Measurements from ENCODE around the gene PALLD. TPM values are rescaled to one million over a fixed set of nuclear protein-coding genes. Genes with fewer than 3 reads are reported as not detected.
A peak's percentile ranks its signal among the peaks of the same experiment; 100 is the strongest.

The PALLD gene
- total RNA-seq, 1 experiment from 2014 or later: 26.7 TPM

- H3K27ac ChIP-seq (ENCODE audit: low read length): no peak overlapping the region
- DNase-seq (no peak), ATAC-seq (no peak)
- H4K20me1 ChIP-seq (ENCODE audit: low read length): no peaks in the 10 kb centered on the region
- no peaks in the 10 kb centered on the region for H3K27me3 ChIP-seq (ENCODE audit: low read length)
- H3K4me3 ChIP-seq (ENCODE audit: low read length): no peak overlapping the region
- POLR2A ChIA-PET (ENCODE audit: unreplicated experiment): no interaction called here
- H3K9me2 ChIP-seq (replicated peaks; ENCODE audit: low read length): no peaks in the 10 kb centered on the region
- no peak overlapping the region for H3K9ac ChIP-seq (ENCODE audit: low read length)
- H2AFZ ChIP-seq (ENCODE audit: low read length): no peak overlapping the region
- no TSS peak for BruUV-seq (replicated peaks)
- TF ChIP-seq EZH2phosphoT487 (IDR thresholded peaks at IDR 0.05; ENCODE audit: borderline replicate concordance, low read length) (no peak), EZH2 (IDR thresholded peaks at IDR 0.05; ENCODE audit: low read length, unreplicated experiment) (no peak), CTCF (conservative IDR thresholded peaks at IDR 0.05; ENCODE audit: low read depth, low read length) (no peak)
- no peak overlapping the region for H3K4me2 ChIP-seq (ENCODE audit: low read length)
- no peaks in the 10 kb centered on the region for H3K9me3 ChIP-seq (ENCODE audit: low read length)
- H3K4me1 ChIP-seq (ENCODE audit: insufficient read depth, low read length): peaks cover 24% of the 10 kb centered on the region
- H3K36me3 ChIP-seq (ENCODE audit: low read depth, low read length): peaks cover 8% of the 10 kb centered on the region
- H3K79me2 ChIP-seq (ENCODE audit: low read length): no peaks in the 10 kb centered on the region
- CTCF ChIA-PET: no interaction called here
- H3F3A ChIP-seq (ENCODE audit: low read length, unreplicated experiment): no peaks in the 10 kb centered on the region
- intact Hi-C loops (cut with micrococcal nuclease): no loop called here
These were observed 181.0 kb downstream of the PALLD start for GRCh38 chr4:168677879-168678278.

- no peaks in the 10 kb centered on the region for H3K9me3 ChIP-seq (ENCODE audit: low read length)
- H3K36me3 ChIP-seq (ENCODE audit: low read depth, low read length): peaks cover 8% of the 10 kb centered on the region
- H3K4me2 ChIP-seq (ENCODE audit: low read length): peak overlapping the region; percentile 49; the same call in 1 of the 2 replicates
- no peak overlapping the region for H3K9ac ChIP-seq (ENCODE audit: low read length)
- peak overlapping the region; percentile 87 for H3K27ac ChIP-seq (ENCODE audit: low read length)
- CTCF ChIA-PET: no interaction called here
- no peak for DNase-seq
- no peaks in the 10 kb centered on the region for H3F3A ChIP-seq (ENCODE audit: low read length, unreplicated experiment)
- no peaks in the 10 kb centered on the region for H3K27me3 ChIP-seq (ENCODE audit: low read length)
- no peak overlapping the region for H3K4me3 ChIP-seq (ENCODE audit: low read length)
- no peaks in the 10 kb centered on the region for H4K20me1 ChIP-seq (ENCODE audit: low read length)
- H2AFZ ChIP-seq (ENCODE audit: low read length): no peak overlapping the region
- BruUV-seq (replicated peaks): no TSS peak
- intact Hi-C loops (cut with micrococcal nuclease): no loop called here
- no peak for TF ChIP-seq EZH2 (IDR thresholded peaks at IDR 0.05; ENCODE audit: low read length, unreplicated experiment)
- TF ChIP-seq EZH2phosphoT487 (IDR thresholded peaks at IDR 0.05; ENCODE audit: borderline replicate concordance, low read length): no peak
- no peak for TF ChIP-seq CTCF (conservative IDR thresholded peaks at IDR 0.05; ENCODE audit: low read depth, low read length)
- H3K9me2 ChIP-seq (replicated peaks; ENCODE audit: low read length): no peaks in the 10 kb centered on the region
- no peak for ATAC-seq
- H3K79me2 ChIP-seq (ENCODE audit: low read length): no peaks in the 10 kb centered on the region
- POLR2A ChIA-PET (ENCODE audit: unreplicated experiment): no interaction called here
- peaks cover 34% of the 10 kb centered on the region for H3K4me1 ChIP-seq (ENCODE audit: insufficient read depth, low read length)
These were observed 182.0 kb downstream of the PALLD start for GRCh38 chr4:168678751-168679366.

GRCh38 chr4:168679397-168679796 lies 182.5 kb downstream of the PALLD start:
- Histone ChIP-seq H3K4me2 (ENCODE audit: low read length) (peak overlapping the region; percentile 49), H3K79me2 (ENCODE audit: low read length) (no peaks in the 10 kb centered on the region), H3K9me3 (ENCODE audit: low read length) (no peaks in the 10 kb centered on the region), H3K27me3 (ENCODE audit: low read length) (no peaks in the 10 kb centered on the region), H3K27ac (ENCODE audit: low read length) (peak overlapping the region; percentile 87), H3F3A (ENCODE audit: low read length, unreplicated experiment) (no peaks in the 10 kb centered on the region), H3K9me2 (replicated peaks; ENCODE audit: low read length) (no peaks in the 10 kb centered on the region), H3K4me1 (ENCODE audit: insufficient read depth, low read length) (peaks cover 34% of the 10 kb centered on the region), H3K9ac (ENCODE audit: low read length) (no peak overlapping the region; the same call in 1 of the 2 replicates), H3K4me3 (ENCODE audit: low read length) (no peak overlapping the region), H3K36me3 (ENCODE audit: low read depth, low read length) (peaks cover 11% of the 10 kb centered on the region), H2AFZ (ENCODE audit: low read length) (no peak overlapping the region), H4K20me1 (ENCODE audit: low read length) (no peaks in the 10 kb centered on the region)
- POLR2A ChIA-PET (ENCODE audit: unreplicated experiment): no interaction called here
- no TSS peak for BruUV-seq (replicated peaks)
- CTCF ChIA-PET: interaction anchor here (1.0 kb wide), 1 partner anchor 75 kb away, joined by 5 read pairs; no protein-coding TSS in a partner anchor
- TF ChIP-seq EZH2 (IDR thresholded peaks at IDR 0.05; ENCODE audit: low read length, unreplicated experiment) (no peak), CTCF (conservative IDR thresholded peaks at IDR 0.05; ENCODE audit: low read depth, low read length) (no peak), EZH2phosphoT487 (IDR thresholded peaks at IDR 0.05; ENCODE audit: borderline replicate concordance, low read length) (no peak)
- intact Hi-C loops (cut with micrococcal nuclease): no loop called here
- ATAC-seq (peak; percentile 16), DNase-seq (no peak)
